HG03045 (cell line): ENCODE data around the gene CPOX.
A peak's percentile ranks its signal among the peaks of the same experiment; 100 is the strongest.
"Not testable (repeated sequence)": the region's sequence is repeated elsewhere in the genome, so short reads cannot be mapped to it uniquely, and the experiment has no call there.

Experiments used
- ATAC-seq: cut with Tn5 transposase; IDR thresholded peaks from one replicate; pipeline ENCODE4 v1.9.1; 2021; ENCODE audit warnings: mild to moderate bottlenecking, moderate library complexity; ENCODE audit not compliant: unreplicated experiment

Gene CPOX

DNA sequence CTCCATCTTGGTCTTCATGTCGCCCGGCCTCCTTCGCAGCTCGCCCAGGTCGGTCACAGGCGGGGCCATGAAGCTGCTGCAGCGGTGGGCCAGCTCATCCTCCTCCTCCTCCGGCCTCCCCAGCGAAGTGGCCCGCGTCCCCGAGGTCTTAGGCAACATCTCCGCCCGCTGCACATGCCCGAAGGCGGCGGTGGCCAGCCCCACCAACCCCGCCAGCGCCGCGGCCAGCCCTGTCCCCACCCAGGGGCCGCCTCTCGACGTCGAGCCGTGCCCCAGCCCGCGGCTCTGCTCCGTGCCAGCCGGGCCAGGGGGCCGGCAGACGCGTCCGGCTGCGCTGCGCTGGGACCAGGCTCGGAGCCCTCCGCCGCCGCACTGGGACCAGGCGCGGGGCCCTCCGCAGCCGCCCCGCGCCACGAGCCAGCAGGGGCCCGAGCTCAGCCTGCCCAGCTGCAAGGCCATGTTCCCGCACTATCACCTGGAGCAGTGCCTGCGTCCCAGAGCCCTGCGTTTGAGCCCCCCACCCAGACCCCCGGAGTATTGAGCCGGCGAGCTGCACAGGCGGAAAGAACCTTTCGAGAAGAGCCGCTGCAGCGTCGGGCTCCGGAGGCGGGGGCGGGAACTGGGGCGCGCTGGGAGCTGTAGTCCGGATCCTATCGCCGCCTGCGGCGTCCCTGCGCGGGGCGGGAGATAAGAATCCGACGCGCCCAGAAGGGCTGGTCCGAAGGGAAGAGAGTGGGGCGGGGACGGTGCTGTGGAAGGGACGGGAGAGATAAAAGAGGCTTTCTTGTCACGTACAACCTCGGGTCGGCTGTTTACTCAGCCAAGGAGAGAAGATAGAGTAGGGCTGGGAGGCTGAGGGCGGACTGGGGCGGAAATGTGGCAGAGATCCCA lies at the start of gene CPOX:
CPOX (minus strand) TSS at position 566 of the 891 bp plus-strand sequence; CDS start at position 459, 107 bp downstream.
- ATAC-seq, result peak; percentile 96

DNA sequence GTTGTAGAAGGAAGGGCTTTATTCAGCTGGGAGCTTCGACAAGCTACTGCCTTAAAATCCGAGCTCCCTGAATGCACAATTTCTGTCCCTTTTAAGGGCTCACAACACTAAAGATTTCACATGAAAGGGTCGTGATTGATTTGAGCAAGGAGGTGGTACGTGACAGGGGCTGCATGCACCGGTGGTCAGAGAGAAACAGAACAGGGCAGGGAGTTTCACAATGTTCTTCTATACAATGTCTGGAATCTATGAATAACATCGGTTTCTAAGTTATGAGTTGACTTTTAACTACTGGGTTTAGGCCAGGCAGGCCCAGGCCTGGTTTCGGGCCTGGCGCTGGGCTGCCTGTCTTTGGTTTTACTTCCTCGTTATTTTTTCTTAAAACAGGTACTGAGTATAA lies 49.4 kb upstream of the CPOX start:
- not testable (repeated sequence) for ATAC-seq

DNA sequence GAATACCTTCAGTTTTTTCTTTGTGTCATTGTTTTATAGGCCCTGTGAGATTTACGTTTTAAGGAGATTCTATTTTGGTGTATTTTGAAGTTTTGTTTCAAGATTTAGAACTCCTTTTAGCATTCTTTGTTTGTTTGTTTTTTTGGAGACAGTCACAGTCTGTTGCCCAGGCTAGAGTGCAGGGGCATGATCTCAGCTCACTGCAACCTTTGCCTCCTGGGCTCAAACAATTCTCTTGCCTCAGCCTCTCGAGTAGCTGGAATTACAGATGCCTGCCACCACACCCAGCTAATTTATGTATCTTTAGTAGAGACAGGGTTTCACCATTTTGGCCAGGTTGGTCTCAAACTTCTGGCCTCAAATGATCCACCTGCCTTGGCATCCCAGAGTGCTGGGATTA lies 48.3 kb upstream of the CPOX start:
- ATAC-seq, result not testable (repeated sequence)

DNA sequence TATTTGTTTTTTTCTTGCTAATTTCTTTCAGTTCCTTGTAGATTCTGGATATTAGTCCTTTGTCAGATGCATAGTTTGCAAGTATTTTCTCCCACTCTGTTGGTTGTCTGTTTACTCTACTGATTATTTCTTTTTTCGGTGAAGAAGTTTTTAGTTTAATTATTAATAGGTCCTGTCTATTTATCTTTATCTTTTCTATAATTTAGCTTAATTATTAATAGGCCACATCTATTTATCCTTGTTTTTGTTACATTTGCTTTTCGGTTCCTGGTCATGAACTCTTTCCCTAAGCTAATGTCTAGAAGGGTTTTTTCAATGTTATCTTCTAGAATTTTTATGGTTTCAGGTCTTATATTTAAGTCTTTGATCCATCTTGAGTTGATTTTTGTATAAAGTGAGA lies 45.1 kb upstream of the CPOX start:
- ATAC-seq, result not testable (repeated sequence)

DNA sequence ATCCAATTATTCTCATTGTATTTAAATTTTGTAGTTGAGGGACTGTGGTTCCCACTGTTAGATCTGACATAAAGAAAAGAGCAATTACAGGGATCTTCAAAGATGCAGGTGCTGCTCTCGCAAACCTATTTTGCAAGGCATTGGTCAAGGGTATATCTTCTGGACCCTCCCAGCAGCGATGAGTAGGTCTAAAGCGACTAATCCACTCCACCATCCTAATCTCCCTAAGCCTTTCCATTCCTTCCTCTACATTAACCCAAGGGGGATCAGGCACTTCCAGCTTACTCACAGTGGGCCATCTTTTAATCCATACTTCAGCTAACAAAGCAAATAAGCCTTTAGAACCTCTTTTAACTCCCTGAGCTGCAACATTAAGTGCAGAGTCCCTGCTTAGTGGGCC lies 37.0 kb upstream of the CPOX start:
- ATAC-seq, result no peak

DNA sequence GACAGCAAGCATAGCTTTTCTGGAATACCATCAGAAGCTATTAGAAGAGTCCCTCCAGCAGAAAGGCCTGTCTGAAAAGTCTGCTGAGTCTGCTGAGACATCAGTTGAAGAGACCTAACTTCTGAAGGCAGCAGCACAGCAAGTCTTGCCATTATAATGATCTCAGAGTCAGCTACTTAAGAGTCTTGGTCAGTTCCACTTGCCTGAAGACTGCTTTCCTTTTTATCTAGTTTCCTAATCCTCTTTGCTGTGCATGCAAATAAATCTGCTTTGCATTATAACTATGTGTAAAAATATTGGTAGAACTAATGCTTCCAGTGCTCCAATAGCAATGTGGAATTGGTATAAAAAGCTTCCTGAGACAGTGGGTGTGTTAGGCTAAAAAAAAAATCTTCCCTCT lies 34.9 kb upstream of the CPOX start:
- no peak for ATAC-seq

DNA sequence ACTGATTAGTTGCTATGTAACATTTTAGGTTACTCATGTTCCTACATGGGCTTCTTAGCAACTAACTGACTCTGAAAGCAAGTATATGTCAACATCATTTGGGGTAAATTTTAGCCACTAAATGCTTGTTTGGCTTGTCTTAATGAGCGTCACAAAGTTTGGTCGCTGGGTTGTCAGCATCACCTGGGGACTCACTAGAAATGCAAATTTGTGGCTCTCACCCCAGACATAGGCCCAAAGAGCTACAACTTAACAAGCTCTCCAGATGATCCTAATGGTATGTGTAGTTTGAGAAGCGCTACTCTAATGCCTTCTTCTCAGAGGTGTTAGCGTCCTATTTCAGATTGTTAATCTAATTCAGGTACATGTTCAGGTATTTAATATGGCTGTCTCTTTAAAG lies 32.7 kb upstream of the CPOX start:
- no peak for ATAC-seq

DNA sequence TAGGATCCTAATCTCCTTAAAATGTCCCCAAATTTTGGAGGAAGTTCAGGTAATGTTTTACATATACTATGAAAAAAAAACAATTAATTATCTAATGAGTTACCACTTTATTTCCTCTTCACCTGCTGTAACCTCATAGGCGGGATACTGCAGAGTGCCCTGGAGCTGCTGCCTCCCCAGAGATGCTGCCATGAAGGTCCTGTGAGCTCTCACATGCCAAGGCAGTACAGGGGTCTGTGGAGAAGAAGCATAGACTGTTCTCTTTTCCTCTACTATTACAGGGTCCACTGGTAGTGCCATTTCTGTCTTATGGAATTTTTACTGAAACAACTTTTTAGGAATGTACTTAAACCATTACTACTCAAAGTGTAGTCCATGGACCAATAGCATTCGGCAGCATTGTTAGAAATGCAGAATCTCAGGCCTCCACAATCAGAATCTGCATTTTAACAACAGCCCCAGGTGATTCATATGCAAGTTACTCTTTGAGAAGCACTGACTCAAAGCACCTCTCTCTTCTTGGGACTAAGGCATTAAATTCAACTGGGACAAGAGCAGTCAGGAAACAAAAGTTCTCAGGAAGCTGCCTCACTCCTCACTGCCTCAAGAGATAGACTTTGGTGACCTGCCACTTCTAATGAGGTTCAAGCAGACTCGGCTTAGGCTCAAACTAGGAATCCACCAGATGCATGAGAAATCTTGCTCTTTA lies 30.3 kb upstream of the CPOX start:
- no peak for ATAC-seq

DNA sequence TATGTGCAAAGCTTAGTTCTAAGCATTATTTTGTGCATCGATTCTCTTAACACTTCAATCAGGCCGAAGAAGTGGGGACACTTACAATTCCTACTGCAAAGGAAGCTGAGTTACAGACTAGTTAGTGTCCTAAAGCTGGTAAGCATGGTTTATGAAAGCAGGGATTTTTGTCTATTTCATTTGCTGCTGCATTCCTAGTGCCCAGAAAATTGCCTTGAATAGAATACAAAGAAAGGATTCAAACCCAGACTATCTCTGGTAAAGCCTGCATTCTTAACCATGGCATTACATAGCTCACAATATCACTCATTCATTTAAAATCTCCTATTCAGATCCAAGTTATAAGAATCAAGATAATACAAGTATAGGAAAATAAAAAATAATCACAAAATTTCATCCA lies 24.4 kb upstream of the CPOX start:
- ATAC-seq, result no peak

DNA sequence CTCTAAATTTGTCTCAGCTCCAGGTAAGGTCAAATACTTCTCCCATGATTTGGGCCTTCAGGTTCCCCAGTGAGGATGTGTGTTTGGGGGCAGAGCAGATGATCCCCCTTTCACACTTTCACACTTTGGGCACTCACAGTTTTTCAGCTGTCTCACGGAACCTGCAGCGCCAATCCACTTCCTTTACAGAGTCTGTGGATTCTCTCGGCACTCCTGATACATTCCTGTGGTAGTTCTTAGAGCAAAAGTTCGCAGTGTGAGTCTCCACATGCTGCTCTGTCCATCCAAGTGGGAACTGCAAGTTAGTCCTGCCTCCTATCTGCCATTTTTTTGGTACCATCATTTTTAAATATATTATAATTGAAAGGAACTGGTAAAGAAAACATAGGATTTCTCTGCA lies 20.2 kb upstream of the CPOX start:
- no peak for ATAC-seq

DNA sequence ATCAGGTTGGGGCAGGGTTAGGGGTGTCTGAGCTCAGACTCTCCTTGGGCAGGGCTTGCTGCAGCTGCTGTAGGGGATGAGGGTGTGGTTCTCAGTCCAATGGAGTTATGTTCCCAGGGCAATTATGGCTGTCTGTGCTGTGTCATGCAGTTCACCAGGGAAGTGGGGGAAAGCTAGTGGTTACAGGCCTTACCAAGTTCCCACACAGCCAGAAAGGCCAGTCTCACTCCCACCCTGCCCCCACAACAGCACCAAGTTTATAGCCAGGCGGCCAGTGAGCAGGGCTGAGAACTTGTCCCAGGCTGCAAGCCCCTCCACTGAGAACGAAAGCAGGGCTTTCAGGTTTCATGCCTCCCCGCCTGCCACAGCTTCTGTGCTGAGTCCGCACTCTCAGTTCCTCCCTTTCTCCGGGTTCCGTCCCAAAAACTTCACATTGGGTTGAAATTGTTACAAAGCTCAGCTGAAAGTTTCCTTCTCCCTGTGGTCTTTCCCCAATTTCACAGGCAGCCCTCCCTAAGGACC lies 19.6 kb upstream of the CPOX start:
- peak; percentile 87 for ATAC-seq

DNA sequence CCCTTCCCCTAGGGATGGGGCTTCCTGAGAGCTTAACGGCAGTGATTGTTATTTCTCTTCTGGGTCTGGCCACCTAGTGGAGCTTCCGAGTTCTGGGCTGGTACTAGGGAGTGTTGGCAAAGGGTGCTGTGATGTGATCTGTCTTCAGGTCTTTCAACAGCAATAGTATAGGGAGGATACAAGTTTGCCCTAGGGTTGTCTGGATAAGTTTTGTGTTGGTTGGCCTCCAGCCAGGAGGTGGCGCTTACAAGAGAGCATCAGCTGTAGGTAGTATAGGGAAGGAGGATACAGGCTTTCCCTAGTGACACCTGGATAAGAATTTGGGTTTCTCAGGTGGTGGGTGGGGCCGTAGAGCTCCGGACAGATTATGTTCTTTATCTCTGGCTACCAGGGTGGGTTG lies 19.2 kb upstream of the CPOX start:
- ATAC-seq, result peak; percentile 38

DNA sequence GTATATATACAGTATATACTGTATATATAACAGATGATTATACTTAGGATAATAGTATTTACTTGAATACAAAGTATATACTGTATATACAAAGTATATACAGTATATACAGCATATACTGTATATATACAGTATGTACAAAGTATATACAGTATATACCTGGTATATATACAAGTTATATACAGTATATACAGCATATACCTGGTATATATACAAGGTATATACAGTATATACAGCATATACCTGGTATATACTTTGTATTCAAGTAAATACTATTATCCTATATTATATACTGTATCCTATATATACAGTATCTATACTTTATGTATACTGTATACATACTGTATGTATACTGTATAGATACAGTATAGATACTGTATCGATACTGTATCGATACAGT lies 14.6 kb upstream of the CPOX start:
- no peak for ATAC-seq

DNA sequence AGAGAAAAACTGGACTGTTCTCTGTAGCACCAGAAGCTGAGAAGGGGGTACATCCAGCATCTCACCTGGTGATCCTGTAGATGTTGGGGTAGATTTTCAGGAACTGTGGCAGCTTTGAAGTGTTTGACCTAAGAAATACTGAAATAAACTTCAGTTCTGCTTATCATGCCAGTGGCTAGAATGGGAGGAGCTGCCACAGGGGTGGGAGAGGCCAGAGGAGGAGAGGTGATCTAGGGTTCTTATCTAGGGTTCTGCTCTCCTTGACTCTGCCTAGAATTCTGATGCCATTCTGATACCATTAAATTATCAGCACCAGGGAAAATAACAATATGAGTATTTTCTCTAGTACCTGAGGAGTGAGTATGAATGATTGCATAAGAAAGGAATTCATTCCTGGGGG lies 10.2 kb upstream of the CPOX start:
- no peak for ATAC-seq

DNA sequence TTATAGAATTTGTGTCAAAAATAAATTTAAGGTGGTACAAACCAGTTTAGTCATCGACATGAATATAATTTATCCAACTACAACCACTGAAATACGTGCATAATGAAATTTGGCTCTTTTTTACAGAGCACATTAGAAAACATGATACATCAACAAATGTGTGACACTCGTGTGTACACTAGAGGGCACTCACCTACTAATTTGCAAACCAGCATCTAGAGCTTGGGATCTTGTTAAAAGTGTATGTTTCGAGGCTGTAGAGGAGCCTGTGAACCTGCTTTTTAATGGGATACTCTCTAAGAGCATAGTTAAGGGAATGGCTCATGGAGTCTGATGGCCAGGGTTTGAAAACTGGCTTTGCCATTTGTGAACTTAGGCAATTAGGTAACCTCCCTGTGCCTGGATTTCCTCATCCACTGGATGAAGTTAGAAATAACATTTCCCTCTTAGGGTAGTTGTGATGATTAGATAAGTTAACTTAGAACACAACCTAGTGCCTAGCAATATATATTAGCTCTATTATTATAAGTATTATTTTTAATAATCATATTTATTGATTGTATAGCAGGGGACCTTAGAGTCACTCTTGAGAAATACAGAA lies 8.8 kb upstream of the CPOX start:
- ATAC-seq, result peak; percentile 66

DNA sequence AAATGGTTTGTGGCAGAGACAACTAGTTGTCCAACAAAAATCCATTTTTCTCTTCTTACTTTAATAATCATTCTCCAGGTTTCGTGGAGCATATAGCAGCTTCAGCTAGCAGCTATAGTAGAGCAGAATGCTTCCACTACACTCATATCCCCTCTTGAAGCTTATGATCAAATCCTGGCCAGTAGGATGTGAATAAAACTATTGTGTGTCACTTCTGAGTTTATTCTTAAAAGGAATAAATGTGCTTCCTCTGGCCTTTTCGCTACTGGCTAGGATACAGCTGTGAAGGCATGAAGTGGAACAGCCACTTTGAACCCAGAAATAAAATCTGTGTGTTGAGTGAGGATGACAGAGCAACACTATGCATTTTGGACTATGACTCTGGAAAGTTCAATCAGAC lies 7.8 kb upstream of the CPOX start:
- no peak for ATAC-seq

DNA sequence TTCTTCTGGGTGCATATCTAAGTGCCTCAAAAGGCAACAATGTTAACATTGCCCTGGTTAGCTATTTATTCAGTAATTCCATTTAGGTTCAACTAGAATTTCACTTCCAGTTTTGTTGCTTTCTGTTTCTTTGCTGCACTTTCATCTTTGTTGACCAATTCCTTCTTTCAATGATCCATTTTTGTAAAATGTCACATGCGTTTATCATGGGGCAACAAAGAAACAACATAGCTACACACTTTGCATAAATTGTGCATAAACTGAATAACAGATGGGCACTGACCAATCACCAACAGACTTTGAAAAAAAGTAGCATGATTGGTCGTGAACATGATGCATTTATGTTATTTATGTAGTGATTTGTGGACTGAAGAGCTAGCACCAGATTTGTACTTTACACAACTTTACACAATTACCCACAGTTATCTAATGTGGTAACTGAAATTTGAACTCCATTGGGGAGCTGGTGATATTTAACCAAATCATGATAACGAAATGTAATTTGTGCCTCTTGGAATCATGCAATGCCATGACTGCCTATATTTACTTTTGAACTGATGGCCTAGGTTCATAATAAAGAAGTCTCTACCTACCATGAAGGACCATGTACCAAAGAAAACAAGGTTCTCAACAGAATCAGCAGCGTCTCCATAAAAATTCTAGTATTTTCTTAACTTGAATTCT lies 7.1 kb upstream of the CPOX start:
- peak; percentile 52 for ATAC-seq

DNA sequence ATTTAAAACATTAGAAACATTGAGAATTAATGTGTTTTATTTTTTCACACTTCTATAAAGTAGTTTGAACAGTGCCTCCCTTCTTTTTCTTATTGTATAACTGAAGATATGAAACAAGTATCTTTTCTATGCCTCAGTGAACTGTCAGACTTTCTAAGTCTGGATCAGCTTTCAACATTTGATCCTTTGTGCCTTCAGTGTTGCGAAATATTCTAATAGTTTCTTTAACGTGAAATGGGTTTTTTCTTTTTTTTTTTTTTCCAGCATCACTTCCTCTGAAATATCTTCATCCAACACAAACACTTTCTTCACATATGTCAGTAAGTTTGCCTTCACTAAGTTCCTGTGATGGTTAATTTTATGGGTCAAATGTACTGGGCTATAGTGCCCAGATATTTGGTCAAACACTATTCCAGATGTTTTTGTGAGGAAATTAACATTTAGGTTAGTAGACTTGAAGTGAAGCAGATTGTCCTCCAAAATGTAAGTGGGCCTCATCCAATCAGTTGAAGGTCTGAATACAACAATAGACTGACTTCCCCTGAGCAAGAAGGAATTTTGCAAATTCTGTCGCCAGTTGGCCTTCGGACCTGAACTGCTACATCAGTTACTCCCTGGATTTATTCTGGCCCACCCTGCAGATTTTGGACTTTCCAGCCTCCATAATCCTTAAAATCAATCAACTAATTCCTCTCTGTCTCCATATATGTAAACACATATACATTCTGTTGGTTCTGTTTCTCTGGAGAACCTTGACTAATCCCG lies 6.4 kb upstream of the CPOX start:
- ATAC-seq, result no peak

DNA sequence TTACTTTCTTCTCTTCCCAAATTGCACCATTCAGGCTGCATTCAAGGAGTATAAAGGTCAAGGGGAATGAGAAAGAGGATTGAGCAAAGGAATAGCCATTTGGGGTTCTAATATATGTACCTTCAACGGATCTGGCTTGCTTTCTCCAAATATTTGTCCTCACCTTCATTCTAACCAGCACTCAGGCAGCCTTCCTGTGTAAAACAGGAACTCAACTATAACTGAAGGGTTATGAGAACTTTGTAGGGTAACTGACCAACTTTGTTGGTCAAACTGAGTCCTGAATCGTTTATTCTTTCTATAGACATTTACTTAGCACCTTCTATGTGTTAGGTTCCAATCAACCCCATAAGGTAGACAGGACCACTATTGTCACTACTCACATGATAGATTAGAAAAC lies 5.1 kb upstream of the CPOX start:
- ATAC-seq, result no peak
